GM13976 (cell line): ENCODE data around the gene HS1BP3.

Experiments
- DNase-seq: peaks from one replicate; pipeline ENCODE4 v3.0.0; 2012; ENCODE audit warnings: low spot score
- in situ Hi-C: fragments of 300-500 bp; cut with MboI; formaldehyde crosslinking; loops from one replicate; pipeline ENCODE4 v1.12.0; 2022; ENCODE audit warnings: low sequenced_read_pairs, mixed read lengths, inconsistent platforms; ENCODE audit not compliant: unreplicated experiment
- TF ChIP-seq, protein P1 (sequence below): IDR thresholded peaks from 2 replicates; pipeline ENCODE4 v1.5.1; 2012; ENCODE audit warnings: borderline replicate concordance, mild to moderate bottlenecking; ENCODE audit not compliant: insufficient read depth; ENCODE audit errors: extremely low read depth, missing control alignments, control extremely low read depth

The HS1BP3 gene

DNA sequence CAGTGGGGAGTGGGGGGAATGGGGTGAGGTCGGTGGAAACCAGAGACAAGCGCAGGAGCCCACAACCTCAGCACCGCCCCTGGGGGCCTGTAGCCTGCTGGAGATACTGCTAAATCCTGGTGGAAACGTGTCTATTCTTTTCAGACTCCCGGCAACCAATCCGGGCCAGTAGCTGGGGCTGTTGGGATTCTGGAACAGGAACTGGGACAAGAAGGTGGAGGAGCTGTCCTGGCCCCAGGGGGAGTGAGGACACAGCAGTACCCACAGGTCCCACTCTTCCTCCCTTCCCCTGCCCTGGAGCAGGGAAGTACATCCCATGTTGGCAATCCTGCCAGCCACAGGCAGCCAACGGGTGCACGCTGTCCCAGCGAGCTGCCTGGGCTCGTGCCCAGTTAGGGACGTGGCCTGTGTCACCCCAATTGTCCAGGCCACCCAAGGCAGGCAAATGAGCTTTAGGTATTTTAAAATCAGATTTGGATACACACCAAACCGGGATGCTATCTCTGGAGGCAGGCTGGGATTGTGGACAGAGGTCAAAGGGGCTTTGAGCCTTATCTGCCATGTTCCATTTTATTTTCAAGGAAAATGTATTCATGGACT is 51.8 kb downstream of the HS1BP3 start:
- in situ Hi-C loops, result no loop called here
- TF ChIP-seq, protein P1, sequence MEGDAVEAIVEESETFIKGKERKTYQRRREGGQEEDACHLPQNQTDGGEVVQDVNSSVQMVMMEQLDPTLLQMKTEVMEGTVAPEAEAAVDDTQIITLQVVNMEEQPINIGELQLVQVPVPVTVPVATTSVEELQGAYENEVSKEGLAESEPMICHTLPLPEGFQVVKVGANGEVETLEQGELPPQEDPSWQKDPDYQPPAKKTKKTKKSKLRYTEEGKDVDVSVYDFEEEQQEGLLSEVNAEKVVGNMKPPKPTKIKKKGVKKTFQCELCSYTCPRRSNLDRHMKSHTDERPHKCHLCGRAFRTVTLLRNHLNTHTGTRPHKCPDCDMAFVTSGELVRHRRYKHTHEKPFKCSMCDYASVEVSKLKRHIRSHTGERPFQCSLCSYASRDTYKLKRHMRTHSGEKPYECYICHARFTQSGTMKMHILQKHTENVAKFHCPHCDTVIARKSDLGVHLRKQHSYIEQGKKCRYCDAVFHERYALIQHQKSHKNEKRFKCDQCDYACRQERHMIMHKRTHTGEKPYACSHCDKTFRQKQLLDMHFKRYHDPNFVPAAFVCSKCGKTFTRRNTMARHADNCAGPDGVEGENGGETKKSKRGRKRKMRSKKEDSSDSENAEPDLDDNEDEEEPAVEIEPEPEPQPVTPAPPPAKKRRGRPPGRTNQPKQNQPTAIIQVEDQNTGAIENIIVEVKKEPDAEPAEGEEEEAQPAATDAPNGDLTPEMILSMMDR, result no peak
- no peak for DNase-seq

DNA sequence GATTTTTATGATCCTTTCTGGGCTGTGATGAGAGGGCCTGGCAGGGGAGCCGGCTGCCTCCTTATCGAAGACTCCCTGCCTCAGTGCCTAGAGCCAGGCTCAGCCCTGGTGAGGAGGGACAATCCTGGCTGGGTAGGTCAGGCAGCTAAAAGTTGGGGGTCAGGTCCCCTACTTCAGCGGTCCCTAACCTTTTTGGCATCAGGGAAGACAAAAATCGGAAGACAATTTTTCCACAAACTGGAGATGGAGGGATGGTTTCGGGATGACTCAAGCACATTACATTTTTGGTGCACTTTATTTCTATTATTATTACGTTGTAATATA is 53.1 kb downstream of the HS1BP3 start:
- in situ Hi-C loops, result no loop called here
- no peak for DNase-seq
- TF ChIP-seq, protein P1, result no peak

DNA sequence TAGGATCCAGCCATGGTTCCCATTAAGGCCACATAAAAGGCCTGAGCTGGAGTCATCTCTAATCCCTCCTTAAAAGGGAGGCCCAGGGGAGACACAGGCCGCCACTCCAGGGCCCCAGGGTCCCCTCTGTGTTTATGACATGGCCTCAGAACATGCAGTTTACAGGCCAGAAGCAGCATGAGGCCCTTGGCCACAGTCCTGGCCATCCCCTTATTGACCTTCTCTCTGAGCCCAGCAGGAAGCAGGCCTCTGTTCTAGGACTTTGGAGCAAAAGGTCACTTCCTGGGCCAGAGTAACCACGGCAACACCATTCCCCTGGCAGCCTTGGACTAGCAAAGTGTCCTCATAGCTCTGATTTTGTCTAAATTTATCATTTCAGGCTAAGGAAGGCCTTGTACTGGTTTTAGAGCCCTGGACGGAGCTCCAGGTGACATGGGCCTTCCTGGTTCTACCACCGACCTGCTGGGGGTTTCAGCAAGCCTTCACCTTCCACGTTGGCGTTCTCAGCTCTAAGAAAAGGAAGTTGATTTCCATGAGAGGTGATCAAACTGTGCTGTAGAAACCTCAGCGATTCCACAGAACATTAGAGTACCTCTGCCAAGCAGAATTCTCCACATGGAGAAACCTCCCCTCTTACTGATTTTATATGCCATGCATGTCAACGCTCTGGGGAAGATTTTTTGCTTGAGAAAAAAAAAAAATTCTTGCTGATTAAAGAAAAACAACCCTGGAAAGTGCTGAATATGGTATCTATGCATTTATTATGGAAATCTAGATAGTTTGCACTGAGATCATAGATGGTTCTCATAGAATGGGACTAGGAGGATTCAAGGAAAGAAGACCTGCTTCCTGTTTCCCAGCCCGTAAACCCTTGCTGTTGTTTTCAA is 53.7 kb downstream of the HS1BP3 start:
- in situ Hi-C loops, result no loop called here
- no peak for DNase-seq
- TF ChIP-seq, protein P1, result no peak

DNA sequence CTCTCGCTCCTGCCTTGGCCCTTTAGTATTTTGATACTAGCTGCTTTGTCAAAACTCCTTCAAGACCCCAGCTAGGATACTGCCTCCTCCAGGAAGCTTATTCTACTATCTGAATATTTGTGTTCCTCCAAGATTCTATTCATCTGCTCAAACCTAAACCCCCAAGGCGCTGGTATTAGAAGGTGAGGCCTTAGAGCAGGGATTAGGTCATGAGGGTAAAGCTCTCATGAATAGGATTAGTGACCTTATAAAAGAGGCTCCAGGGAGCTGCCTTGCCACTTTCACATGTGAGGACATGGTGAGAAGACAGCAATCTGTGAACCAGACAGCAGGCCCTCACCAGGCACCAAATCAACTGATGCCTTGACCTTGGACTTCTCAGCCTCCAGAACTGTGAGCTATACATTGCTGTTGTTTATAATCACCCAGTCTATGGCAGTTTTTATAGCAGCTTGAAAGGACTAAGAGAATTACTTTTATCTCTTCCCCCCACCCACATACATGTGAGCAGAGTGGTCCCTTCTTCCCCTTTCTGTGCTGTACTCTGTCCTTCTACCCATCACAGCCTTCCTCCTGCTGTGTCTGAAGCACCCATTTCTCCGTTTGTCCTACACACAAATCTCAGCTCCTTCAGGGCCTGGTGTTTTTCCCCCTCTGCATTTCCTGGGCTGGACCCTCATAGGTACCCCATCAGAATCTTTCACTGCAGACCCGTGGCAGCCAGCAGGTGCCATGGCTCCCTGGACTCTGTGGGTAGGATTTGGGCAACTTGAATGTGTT is 54.5 kb downstream of the HS1BP3 start:
- no peak for DNase-seq
- in situ Hi-C loops, result no loop called here
- TF ChIP-seq, protein P1, result no peak

DNA sequence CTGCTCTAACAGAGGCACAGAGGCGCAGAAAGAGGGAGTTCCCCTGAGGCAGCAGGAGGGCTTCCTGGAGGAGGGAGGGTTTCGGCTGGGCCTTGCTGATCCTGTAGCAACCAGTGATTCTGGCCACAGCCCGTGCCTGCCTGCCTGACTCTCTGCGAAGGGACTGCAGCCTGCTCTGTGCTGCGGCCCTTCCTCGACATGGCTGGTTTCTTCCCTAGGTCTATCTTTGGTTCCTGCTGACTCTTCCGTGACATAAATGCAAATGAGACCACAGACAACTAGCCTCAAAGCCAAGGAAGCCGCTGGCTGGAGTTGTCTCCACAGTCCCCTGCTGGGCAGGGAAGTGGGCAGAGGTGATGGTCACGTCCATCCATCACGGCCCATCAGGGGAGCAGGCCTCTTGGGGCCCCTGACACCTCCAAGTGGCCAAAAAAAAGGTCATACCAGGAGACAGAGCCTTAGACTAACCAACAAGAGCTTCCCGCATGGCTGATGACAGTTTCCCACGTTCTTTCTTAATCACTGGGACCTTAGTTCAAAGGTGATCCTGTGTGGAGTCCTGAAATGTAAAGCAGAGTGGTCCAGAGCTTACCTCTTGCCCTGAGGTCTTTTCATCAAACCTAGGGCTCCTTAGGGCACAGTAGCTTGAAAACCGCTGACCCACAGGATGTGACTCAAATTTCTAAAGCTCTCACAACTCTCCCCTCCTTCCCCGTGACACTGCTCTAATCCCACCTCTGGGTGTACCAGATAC is 55.3 kb downstream of the HS1BP3 start:
- peak; percentile 77 for DNase-seq

More for the DNA sequence above, 55.3 kb downstream of the HS1BP3 start:
- in situ Hi-C loops, result no loop called here
- TF ChIP-seq, protein P1, result no peak
